Esophagus (tissue), 2 donors: ENCODE data around the gene RELA. TPM values are rescaled to one million over a fixed set of nuclear protein-coding genes. Genes with fewer than 3 reads are reported as not detected.
A peak's percentile ranks its signal among the peaks of the same experiment; 100 is the strongest.
"Not testable (repeated sequence)": the region's sequence is repeated elsewhere in the genome, so short reads cannot be mapped to it uniquely, and the experiment has no call there.

ENCODE experiments used
- H3K27ac ChIP-seq, 2 donors: one replicate each; pipeline ENCODE4 v1.5.1; 2013; ENCODE audit warnings: low read depth in 2 of 2, mild to moderate bottlenecking in 2 of 2, inconsistent platforms in 1 of 2, low read length in 1 of 2, moderate library complexity in 1 of 2
- H3K27me3 ChIP-seq, 2 donors: one replicate each; pipeline ENCODE4 v1.6.1; 2013; ENCODE audit warnings: low read length in 2 of 2, control low read depth in 1 of 2, mild to moderate bottlenecking in 1 of 2; ENCODE audit not compliant: insufficient read depth in 2 of 2, control insufficient read depth in 1 of 2
- H3K36me3 ChIP-seq, 2 donors: one replicate each; pipeline ENCODE4 v1.6.1; 2013; ENCODE audit warnings: low read length in 1 of 2; ENCODE audit not compliant: control insufficient read depth in 2 of 2, insufficient read depth in 2 of 2
- H3K4me1 ChIP-seq, 2 donors: one replicate each; pipeline ENCODE4 v1.6.1; 2013; ENCODE audit warnings: low read length in 1 of 2; ENCODE audit not compliant: control insufficient read depth in 2 of 2, insufficient read depth in 2 of 2
- H3K4me3 ChIP-seq, 2 donors: one replicate each; pipeline ENCODE4 v1.5.1; 2013; ENCODE audit warnings: low read length in 2 of 2, mild to moderate bottlenecking in 2 of 2, low read depth in 1 of 2, moderate library complexity in 1 of 2
- H3K9me3 ChIP-seq, 2 donors: one replicate each; pipeline ENCODE4 v1.6.1; 2013; ENCODE audit warnings: mild to moderate bottlenecking in 2 of 2, low read depth in 1 of 2, low read length in 1 of 2, moderate library complexity in 1 of 2; ENCODE audit not compliant: control insufficient read depth in 2 of 2, insufficient read depth in 1 of 2
- WGBS, 2 donors: extraction: QIAGEN DNeasy Blood & Tissue Kit; methylation state at CpG; one replicate each; pipeline ENCODE4 v1.1.7; 2013; 5-methylcytosine and 5-hydroxymethylcytosine counted together
- polyA plus RNA-seq, 2 donors: library from polyadenylated mRNA; stranded (reverse); fragments of 200-250 nt; gene quantifications; one replicate each; pipeline ENCODE4 v1.2.3, GENCODE V29; 2013
- donor health status: healthy with polysubstance abuse.
- donor health status: Bipolar disorder and iron deficiency.

Gene RELA
- polyA plus RNA-seq, 2 donors: 39.6 to 40.0 TPM

- WGBS, 2 donors: 78 to 81% methylated on average over 5 of the region's 5 CpGs
- Histone ChIP-seq H3K9me3 (no peaks in the 10 kb centered on the region), H3K27ac (no peak overlapping the region), H3K36me3 (no peaks in the 10 kb centered on the region), H3K4me1 (no peaks in the 10 kb centered on the region), H3K27me3 (no peaks in the 10 kb centered on the region), H3K4me3 (no peak overlapping the region)
Measured at GRCh38 chr11:65680192-65680743, 17.6 kb upstream of the RELA start.

- H3K27ac ChIP-seq: no peak overlapping the region
- H3K27me3 ChIP-seq: no peaks in the 10 kb centered on the region
- H3K4me3 ChIP-seq: no peak overlapping the region
- no peaks in the 10 kb centered on the region for H3K9me3 ChIP-seq
- 93 to 96% methylated on average over 1 to 2 of the region's 2 CpGs for WGBS, 2 donors
- no peaks in the 10 kb centered on the region for H3K36me3 ChIP-seq
- no peaks in the 10 kb centered on the region for H3K4me1 ChIP-seq
Measured at GRCh38 chr11:65672982-65673381, 10.3 kb upstream of the RELA start.

GRCh38 chr11:65672180-65672860 is 9.6 kb upstream of the RELA start:
- Histone ChIP-seq H3K27ac (no peak overlapping the region), H3K36me3 (no peaks in the 10 kb centered on the region), H3K9me3 (no peaks in the 10 kb centered on the region), H3K4me1 (no peaks in the 10 kb centered on the region), H3K27me3 (no peaks in the 10 kb centered on the region), H3K4me3 (no peak overlapping the region)

GRCh38 chr11:65663639-65664200 is 1.0 kb upstream of the RELA start:
- H3K27ac ChIP-seq: peak overlapping the region; percentile 99 to 100
- no peaks in the 10 kb centered on the region for H3K9me3 ChIP-seq
- H3K4me3 ChIP-seq: peak overlapping the region; percentile 67 to 93
- no peaks in the 10 kb centered on the region for H3K27me3 ChIP-seq
- peaks cover 6% of the 10 kb centered on the region in 2 donors for H3K4me1 ChIP-seq
- 1% methylated on average over 14 to 15 of the region's 15 CpGs for WGBS, 2 donors
- peaks cover 14 to 15% of the 10 kb centered on the region in 2 donors for H3K36me3 ChIP-seq

- peaks cover 6% of the 10 kb centered on the region in 2 donors for H3K4me1 ChIP-seq
Measured at GRCh38 chr11:65662247-65662798, 393 bp downstream of the RELA start.

GRCh38 chr11:65661599-65662246 is 993 bp downstream of the RELA start:
- Histone ChIP-seq H3K4me1 (peaks cover 6% of the 10 kb centered on the region in 2 donors), H3K27me3 (no peaks in the 10 kb centered on the region), H3K27ac (peak overlapping the region; percentile 99 to 100), H3K36me3 (peaks cover 31 to 34% of the 10 kb centered on the region in 2 donors), H3K4me3 (peak overlapping the region; percentile 67 to 93), H3K9me3 (no peaks in the 10 kb centered on the region)
- WGBS, 2 donors: 54 to 55% methylated on average over 25 of the region's 25 CpGs

More at GRCh38 chr11:65662247-65662798, 393 bp downstream of the RELA start:
- Histone ChIP-seq H3K27me3 (no peaks in the 10 kb centered on the region), H3K27ac (peak overlapping the region; percentile 99 to 100), H3K9me3 (no peaks in the 10 kb centered on the region), H3K36me3 (peaks cover 28 to 29% of the 10 kb centered on the region in 2 donors), H3K4me3 (peak overlapping the region; percentile 67 to 93)
- 0 to 1% methylated on average over 23 to 29 of the region's 29 CpGs for WGBS, 2 donors

GRCh38 chr11:65660908-65661307 is 1.8 kb downstream of the RELA start:
- H3K27ac ChIP-seq, H3K9me3 ChIP-seq, H3K4me1 ChIP-seq, H3K27me3 ChIP-seq: not testable (repeated sequence)
- peak overlapping the region in 1 of 2 donors; percentile 93 for H3K4me3 ChIP-seq
- H3K36me3 ChIP-seq: peaks cover 31 to 38% of the 10 kb centered on the region in 2 donors
- WGBS, 2 donors: 89 to 93% methylated on average over 9 of the region's 9 CpGs

- peaks cover 39 to 45% of the 10 kb centered on the region in 2 donors for H3K36me3 ChIP-seq
Measured at GRCh38 chr11:65660038-65660437, 2.7 kb downstream of the RELA start.

GRCh38 chr11:65658174-65659021 is 4.3 kb downstream of the RELA start:
- Histone ChIP-seq H3K27ac (no peak overlapping the region), H3K4me1 (peaks cover 8 to 10% of the 10 kb centered on the region in 2 donors), H3K27me3 (no peaks in the 10 kb centered on the region), H3K4me3 (no peak overlapping the region), H3K9me3 (no peaks in the 10 kb centered on the region), H3K36me3 (peaks cover 39 to 55% of the 10 kb centered on the region in 2 donors)
- WGBS, 2 donors: 89 to 90% methylated on average over 21 of the region's 21 CpGs

More at GRCh38 chr11:65660038-65660437, 2.7 kb downstream of the RELA start:
- Histone ChIP-seq H3K4me1 (peaks cover 6% of the 10 kb centered on the region in 2 donors), H3K27me3 (no peaks in the 10 kb centered on the region), H3K27ac (peak overlapping the region in 1 of 2 donors; percentile 26), H3K4me3 (no peak overlapping the region), H3K9me3 (no peaks in the 10 kb centered on the region)
- 86 to 87% methylated on average over 9 of the region's 9 CpGs for WGBS, 2 donors
